Endothelial cell of coronary artery (primary cell): Measurements from ENCODE around the gene CXCL5. TPM values are rescaled to one million over a fixed set of nuclear protein-coding genes. Genes with fewer than 3 reads are reported as not detected.

ENCODE experiments used
- total RNA-seq: library from RNA; depleted of rRNA; stranded (reverse); fragments of >200 nt; gene quantifications from 2 replicates; pipeline ENCODE4 v1.2.3, GENCODE V29; 2014

Gene CXCL5
- 0.09 and 0.19 TPM in 2 replicates for total RNA-seq

GRCh38 chr4:73998040-73999011 lies at the start of gene CXCL5:
TSS of gene CXCL5 (minus strand) at chr4:73998677. CDS start at chr4:73998581, 96 bp downstream.

GRCh38 chr4:74038425-74039314 lies 40.2 kb upstream of the CXCL5 start, which contains the start of gene CXCL3:
TSS of gene CXCL3 (minus strand) at chr4:74038689. CDS start at chr4:74038611, 78 bp downstream.

GRCh38 chr4:73988061-73988460 lies 10.4 kb downstream of the CXCL5 start, which contains the start of gene PPBP:
TSS of gene PPBP (minus strand) at chr4:73988190. CDS start at chr4:73988103, 87 bp downstream.

Other genes starting within 250 kb of the CXCL5 start
- gene CXCL6, start 162.0 kb downstream of the CXCL5 start, total RNA-seq, result 1.2 and 1.3 TPM in 2 replicates
- gene PF4V1, start 145.4 kb downstream of the CXCL5 start, total RNA-seq, result not detected in 2 replicates
- 19.2 and 33.4 TPM in 2 replicates for gene CXCL1, start 129.3 kb downstream of the CXCL5 start, total RNA-seq
- not detected in 2 replicates for gene PF4, start 16.6 kb downstream of the CXCL5 start, total RNA-seq
- gene PPBP, start 10.5 kb downstream of the CXCL5 start, total RNA-seq, result not detected in 2 replicates
- gene CXCL3, start 40.0 kb upstream of the CXCL5 start, total RNA-seq, result 0.54 and 0.94 TPM in 2 replicates
- gene CXCL2, start 100.5 kb upstream of the CXCL5 start, total RNA-seq, result 3.1 and 11.4 TPM in 2 replicates
- gene MTHFD2L, start 159.4 kb upstream of the CXCL5 start, total RNA-seq, result 15.8 and 17.5 TPM in 2 replicates